Esophagus muscularis mucosa (tissue), 3 donors: ENCODE data around the gene PYROXD2.

Source experiments
- POLR2A ChIP-seq: fragments of 450-650 bp; IDR thresholded peaks from one replicate; pipeline ENCODE4 v1.6.1; 2017; ENCODE audit warnings: antibody characterized with exemption, moderate library complexity, mild to moderate bottlenecking, low read depth
- POLR2AphosphoS5 ChIP-seq, 2 donors: sonication (generic); formaldehyde crosslinking; IDR thresholded peaks; one replicate each; pipeline ENCODE4 v1.6.1; 2017; ENCODE audit warnings: antibody characterized with exemption in 2 of 2
- TF ChIP-seq, protein P1 (sequence below), 3 experiments: fragments of 200-600 bp in 2 of 3; fragments of 450-650 bp in 1 of 3; sonication (generic) in 2 of 3; IDR thresholded peaks; one replicate each; pipeline ENCODE4 v1.5.1; 2017 to 2019; ENCODE audit warnings: antibody characterized with exemption in 3 of 3, mild to moderate bottlenecking in 2 of 3, moderate library complexity in 1 of 3

- TF ChIP-seq, protein P1, sequence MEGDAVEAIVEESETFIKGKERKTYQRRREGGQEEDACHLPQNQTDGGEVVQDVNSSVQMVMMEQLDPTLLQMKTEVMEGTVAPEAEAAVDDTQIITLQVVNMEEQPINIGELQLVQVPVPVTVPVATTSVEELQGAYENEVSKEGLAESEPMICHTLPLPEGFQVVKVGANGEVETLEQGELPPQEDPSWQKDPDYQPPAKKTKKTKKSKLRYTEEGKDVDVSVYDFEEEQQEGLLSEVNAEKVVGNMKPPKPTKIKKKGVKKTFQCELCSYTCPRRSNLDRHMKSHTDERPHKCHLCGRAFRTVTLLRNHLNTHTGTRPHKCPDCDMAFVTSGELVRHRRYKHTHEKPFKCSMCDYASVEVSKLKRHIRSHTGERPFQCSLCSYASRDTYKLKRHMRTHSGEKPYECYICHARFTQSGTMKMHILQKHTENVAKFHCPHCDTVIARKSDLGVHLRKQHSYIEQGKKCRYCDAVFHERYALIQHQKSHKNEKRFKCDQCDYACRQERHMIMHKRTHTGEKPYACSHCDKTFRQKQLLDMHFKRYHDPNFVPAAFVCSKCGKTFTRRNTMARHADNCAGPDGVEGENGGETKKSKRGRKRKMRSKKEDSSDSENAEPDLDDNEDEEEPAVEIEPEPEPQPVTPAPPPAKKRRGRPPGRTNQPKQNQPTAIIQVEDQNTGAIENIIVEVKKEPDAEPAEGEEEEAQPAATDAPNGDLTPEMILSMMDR (IDR thresholded peaks at IDR 0.05): no peak
- TF ChIP-seq POLR2AphosphoS5 (IDR thresholded peaks at IDR 0.05): no peak
- TF ChIP-seq POLR2A: no peak
Measured at GRCh38 chr10:98353170-98353569, 61.8 kb downstream of the PYROXD2 start.
